GM12874 (cell line): Measurements from ENCODE around the gene OR51E2.

Experiments used
- TF ChIP-seq, protein P1 (sequence below): IDR thresholded peaks from 2 replicates; pipeline ENCODE4 v1.5.1; 2011; ENCODE audit warnings: low read depth, mild to moderate bottlenecking, control low read depth, low read length, moderate library complexity; ENCODE audit not compliant: insufficient read depth

OR51E2 gene, protein sequence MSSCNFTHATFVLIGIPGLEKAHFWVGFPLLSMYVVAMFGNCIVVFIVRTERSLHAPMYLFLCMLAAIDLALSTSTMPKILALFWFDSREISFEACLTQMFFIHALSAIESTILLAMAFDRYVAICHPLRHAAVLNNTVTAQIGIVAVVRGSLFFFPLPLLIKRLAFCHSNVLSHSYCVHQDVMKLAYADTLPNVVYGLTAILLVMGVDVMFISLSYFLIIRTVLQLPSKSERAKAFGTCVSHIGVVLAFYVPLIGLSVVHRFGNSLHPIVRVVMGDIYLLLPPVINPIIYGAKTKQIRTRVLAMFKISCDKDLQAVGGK

DNA sequence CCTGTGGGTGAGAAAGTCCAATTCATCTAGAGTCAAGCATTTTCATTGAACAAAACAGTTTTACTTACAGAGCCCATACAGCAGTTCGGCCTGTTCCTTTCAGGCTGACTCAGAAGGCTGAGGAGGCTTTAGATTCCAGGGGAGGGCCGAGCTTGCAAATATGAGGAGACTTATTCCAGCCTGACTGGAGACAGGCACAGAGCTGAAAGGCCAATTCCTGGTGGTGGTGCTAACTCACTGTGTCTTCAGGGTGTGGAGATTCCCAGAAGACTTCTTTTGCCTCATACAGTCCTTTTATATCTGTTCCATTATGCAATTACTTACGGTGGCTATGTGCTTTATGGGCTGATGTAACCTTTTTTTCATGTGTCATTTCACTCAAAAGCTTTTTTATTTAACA lies at the start of gene OR51E2:
Gene OR51E2, minus strand, starts transcription at position 269 of the 400 bp plus-strand sequence. CDS start 15,142 bp downstream, outside the sequence.
- TF ChIP-seq, protein P1, sequence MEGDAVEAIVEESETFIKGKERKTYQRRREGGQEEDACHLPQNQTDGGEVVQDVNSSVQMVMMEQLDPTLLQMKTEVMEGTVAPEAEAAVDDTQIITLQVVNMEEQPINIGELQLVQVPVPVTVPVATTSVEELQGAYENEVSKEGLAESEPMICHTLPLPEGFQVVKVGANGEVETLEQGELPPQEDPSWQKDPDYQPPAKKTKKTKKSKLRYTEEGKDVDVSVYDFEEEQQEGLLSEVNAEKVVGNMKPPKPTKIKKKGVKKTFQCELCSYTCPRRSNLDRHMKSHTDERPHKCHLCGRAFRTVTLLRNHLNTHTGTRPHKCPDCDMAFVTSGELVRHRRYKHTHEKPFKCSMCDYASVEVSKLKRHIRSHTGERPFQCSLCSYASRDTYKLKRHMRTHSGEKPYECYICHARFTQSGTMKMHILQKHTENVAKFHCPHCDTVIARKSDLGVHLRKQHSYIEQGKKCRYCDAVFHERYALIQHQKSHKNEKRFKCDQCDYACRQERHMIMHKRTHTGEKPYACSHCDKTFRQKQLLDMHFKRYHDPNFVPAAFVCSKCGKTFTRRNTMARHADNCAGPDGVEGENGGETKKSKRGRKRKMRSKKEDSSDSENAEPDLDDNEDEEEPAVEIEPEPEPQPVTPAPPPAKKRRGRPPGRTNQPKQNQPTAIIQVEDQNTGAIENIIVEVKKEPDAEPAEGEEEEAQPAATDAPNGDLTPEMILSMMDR: no peak

DNA sequence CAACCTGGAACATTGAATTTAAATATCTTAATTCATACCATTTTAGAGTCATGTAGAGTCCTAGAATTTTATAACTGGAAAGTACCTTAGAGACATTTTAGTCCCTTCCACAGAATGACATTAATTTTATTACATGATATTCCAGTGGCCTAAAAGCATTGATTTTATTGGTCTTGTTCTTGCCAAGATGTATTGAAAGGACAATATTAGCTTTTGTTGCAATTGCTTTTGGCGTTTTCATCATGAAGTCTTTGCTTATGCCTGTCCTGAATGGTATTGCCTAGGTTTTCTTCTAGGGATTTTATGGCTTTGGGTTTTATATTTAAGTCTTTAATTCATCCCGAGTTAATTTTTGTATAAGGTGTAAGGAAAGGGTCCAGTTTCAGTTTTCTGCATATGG lies 43.1 kb upstream of the OR51E2 start:
- TF ChIP-seq, protein P1: no peak

DNA sequence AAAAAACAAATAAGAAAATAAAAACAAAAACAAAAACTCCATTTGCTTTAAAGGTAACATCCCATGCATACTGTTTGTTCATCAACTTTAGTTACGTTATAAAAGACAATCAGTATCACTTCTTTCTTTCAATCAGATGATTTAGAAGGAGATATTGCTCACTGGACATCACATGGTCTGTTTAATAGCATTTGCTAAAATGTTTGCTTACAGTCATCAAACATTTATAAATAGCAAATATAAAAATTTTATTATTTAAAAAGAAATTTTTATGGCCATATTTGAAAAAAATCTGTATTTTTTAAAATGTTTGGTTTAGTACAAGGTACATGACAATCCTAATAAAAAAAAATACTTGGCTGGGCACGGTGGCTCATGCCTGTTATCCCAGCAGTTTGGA lies 29.5 kb upstream of the OR51E2 start:
- TF ChIP-seq, protein P1: no peak

DNA sequence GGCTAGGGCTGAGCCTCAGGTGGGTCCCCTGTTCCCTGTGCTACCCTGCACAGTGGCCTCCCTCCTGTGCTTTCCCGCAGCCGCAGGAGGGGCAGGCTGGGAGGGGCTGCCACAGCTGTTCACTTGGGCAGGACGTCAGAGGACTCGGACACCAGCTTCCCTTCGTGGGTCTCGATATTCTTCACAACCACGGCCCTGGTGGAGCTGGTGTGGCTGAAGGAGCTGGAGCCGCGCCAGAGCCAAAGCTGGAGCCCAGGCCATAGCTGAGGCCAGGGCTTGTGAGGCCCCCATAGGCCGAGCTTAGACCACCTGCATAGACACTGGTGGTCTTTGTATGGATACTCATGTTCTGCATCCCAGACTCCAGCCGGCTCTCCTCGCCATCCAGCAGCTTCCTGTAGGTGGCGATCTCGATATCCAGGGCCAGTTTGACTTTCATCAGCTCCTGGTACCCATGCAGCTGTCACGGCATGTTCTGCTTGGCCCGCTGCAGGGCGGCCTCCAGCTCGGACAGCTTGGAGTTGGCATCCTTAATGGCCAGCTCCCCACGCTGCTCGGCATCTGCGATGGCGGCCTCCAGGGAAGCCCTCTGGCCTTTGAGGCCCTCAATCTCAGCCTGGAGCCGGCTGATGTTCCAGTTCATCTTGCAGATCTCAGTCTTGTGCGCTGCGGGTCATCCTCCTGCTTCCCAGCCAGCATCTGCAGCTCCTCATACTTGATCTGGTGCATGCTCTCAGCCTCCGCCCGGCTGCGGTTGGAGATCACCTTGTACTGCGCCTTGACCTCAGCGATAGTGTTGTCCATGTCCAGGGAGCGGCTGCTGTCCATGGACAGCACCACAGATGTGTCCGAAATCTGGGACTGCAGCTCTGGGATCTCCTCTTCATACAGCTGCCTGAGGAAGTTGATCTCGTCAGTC lies 25.2 kb upstream of the OR51E2 start:
- TF ChIP-seq, protein P1: 0 out of 2 replicates have a peak, but pooled peaks have one; percentile 7

DNA sequence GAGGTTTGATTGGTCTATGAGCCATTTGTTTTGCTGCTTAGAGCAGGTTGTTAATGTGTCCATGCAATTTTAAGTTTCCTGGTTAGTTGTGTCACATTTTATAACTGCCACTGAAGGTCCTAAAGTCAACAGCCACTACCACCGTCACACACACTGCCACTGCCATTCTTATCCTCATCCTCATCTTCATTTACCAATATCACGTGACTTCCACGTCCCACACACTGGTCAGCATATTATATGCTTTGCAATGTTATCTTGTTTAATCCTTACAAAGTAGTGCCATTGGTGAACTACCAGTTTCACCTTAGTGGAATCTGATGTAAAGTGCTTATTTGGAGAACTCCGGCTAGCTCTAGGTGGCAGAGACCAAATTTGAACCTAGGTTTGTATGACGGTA lies 16.6 kb upstream of the OR51E2 start:
- TF ChIP-seq, protein P1: no peak

DNA sequence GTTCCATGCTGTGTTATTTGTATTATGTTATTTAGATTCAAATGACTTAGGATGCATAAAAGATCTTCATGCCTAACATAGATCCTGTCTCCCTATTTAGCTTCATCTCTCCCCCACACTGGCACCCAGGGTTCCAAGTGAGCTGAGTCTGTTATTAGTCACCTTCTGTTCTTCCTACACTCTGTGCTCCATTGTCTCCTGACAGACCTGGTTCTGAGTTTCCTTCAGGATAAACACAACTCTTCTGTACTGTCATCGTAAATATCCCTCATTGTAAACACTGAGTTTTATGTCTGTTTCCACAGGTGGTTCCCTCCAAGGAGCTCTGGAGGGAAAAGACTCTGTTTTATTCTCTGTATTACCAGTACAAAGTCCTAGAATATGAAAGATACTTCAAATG lies 15.6 kb upstream of the OR51E2 start:
- TF ChIP-seq, protein P1: no peak

DNA sequence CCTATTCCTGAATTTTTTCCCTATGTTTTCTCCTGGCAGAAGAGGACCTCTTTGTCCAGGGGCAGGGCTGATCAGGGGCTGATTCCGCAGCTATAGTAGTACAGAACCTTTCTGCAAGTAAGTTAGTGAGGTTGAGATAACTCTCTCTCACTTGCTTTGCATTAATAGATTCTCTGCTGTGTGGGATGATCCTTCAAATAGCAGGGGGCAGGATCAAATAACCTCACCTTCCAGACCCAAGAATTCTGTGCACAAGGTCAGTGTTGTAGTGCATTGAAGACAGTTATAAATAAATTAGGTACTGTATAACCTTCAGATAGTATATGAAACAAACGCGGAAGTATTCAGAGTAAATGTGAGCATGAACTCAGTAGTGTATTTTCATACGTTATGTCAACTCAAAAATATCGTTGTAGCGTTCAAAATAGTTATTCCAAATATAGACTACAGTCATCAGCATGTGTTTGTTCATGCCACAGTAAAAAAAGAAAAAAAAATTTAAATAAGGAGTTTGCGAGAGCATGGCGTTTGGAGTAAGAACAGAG lies 7.2 kb upstream of the OR51E2 start:
- TF ChIP-seq, protein P1: no peak
